CD4-positive, alpha-beta T cell treated with Interleukin-17A for 1 hour (primary cell): ENCODE data around the gene CYP51A1.
"Not testable (repeated sequence)": the region's sequence is repeated elsewhere in the genome, so short reads cannot be mapped to it uniquely, and the experiment has no call there.

ENCODE experiments used
- DNase-seq: peaks from one replicate; pipeline ENCODE4 v3.0.0-alpha.2; 2020

Gene CYP51A1

GRCh38 chr7:92121681-92122080 is 12.6 kb downstream of the CYP51A1 start:
- DNase-seq = no peak

DNA sequence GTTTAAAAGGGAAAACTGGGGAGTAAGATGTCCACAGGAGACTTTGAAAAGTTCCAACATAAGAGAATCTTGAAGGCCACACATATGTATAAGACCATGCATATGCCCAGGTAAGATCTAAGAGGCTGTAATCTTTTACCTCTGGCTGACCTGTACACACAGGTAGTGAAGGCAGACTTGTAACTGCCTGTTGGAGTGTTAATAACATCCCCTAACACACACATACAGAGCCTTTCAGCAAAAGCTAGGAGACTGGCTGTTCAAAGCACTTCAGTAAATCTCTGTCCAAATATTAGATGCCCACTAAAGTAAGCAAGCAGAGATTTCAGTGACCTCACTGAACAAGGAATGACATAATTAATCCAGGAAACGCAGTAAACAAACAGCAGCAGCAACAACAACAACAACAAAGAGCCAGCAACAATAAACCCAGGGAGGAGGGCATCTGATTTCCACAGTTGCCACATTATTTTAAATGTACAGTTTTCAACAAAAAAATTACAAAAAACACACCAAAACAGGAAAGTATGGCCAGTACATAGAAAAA is 15.0 kb downstream of the CYP51A1 start:
- DNase-seq = no peak

DNA sequence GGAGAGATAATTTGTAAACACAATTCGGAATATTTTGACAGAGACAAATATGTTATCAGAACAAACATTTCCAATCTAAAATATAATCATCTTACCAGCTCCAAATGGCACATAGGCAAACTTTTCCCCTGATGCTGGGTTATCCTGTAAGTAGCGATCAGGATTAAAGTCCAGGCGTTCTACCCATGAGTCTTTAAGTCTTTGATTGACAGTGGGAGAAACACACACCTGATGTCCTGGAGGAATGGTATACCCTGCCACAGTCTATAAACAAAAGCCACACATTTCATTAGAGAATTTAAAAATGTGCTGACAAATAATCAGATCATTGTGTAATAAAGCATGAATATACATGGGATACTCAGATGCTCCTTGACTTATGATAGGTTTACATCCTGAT is 17.3 kb downstream of the CYP51A1 start:
- DNase-seq = no peak

GRCh38 chr7:92115821-92116220 is 18.5 kb downstream of the CYP51A1 start:
- no peak for DNase-seq

DNA sequence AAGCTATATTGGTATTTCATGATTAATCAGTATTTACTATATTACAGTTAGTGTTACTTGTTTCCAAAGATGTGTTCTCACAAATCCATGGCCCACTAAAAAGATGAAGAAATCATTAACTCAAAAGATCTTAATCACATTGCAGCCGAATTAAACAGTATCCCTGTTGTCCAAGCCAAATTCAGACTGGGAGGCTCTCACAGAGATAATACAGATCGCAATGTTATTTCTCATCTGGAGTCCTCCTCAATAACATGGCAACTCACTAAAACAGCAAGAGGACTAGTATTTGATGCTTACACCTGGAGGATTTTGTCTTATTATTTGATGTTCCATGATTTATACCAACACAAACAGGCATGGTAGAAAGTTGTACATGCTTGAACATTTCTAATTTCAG is 23.4 kb downstream of the CYP51A1 start:
- no peak for DNase-seq

DNA sequence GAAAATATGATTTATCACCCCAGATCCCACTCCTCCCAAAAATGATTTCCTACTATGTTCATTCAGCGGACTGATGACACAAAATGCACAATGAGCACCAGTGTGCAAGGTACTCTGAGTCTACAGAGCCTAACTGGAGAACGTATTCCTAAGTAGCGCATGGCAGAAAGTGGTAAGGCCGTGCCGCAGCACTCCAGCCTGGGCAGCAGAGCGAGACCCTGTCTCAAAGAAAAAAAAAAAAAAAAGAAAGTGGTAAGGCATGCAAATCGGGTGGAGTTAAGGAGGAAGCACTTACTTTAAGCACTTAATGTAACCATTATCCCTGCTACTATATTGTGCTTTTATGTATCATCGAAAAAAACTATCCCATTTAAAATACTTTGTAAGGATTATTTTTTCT is 25.5 kb downstream of the CYP51A1 start:
- no peak for DNase-seq

DNA sequence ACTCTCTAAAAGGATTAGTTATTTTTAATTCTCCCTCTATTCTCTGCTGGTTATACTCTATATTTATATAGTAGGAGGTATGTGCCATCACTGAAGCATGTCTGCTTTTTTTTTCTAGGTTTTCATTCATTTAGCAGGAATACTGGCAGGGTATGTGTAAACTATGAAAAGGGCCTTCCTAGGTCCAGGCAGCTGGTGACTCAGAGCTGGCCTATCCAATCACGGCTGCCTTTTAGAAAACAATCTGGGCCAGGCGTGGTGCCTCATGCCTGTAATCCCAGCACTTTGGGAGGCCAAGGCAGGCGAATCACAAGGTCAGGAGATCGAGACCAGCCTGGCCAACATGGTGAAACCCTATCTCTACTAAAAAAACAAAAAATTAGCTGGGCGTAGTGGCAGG is 31.4 kb downstream of the CYP51A1 start:
- DNase-seq = not testable (repeated sequence)

DNA sequence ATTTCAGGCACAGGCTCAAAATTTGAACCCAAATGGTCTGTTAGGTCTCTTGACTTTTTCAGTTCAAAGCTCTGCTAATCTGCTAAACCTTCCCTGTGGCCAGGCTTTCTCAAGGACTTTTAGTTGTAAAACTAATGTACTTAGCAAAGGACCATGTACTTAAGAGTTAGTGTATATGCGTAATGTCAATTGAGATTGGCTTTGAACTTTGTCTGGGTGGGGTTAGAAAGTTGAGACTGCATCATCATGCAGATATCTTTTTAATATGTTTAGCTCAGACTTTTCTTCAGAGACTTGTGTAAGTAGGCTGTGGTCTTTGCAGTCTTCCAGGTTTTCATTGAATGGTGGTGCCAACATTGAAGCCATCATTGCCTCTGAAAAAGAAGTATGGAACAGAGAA is 33.7 kb downstream of the CYP51A1 start:
- no peak for DNase-seq

DNA sequence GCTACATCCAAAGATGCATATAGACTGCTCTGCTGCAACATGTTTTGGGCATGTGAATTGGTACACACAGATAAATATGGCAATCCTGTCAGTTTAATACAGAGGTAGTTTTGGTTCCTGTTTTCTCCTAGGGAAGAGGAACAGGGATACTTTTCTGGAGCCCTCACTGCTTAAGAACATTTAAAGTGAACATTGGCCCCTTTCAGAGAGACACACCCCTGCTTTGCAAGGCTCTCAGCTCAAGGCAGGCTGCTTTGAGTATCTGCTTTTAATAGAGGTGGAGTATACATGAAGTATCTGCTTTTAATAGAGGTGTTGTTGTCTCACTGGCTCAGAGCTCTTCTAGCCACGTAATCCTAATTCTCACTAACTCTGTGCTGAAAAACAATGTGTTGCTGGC is 38.9 kb downstream of the CYP51A1 start:
- DNase-seq = no peak

- DNase-seq = no peak
Observed at GRCh38 chr7:92092210-92092609, 42.1 kb downstream of the CYP51A1 start.

DNA sequence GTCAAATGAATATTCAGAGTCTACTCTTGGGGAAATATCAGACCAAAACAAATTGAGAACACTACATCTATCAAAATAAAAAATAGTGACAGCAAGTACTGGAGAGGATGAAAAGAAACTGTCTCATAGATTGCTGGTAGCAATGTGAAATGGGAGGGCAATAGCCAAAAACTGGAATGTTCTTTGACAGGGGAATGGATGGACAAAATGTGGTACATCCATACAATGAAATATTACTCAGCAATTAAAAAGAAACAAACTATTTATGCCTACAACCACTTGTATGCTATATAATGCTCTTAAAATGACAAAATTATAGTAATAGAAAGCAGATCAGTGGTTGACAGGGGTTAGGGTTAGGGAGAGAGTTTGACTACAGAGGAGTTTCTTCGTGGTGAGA is 46.0 kb downstream of the CYP51A1 start:
- DNase-seq = no peak

- not testable (repeated sequence) for DNase-seq
Observed at GRCh38 chr7:92083922-92084321, 50.4 kb downstream of the CYP51A1 start.

DNA sequence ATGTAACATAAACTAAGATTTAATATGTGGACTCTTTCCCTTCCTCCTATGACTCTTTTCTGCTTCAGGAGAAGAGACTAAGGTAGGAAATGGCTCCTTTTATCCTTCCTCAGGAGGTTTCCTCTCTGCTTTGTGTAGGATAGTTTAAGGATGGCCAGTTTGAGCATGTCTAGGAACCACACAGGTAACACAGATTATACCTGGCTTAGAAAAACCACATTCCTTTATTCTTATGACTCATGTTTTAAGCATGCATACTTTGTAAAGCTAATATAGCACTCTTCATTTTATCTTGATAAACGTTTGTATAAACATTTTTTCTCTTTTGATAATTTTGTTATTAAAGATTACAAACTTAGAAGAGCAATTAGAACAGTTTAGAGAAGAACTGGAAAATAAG is 57.8 kb downstream of the CYP51A1 start:
- DNase-seq = no peak

GRCh38 chr7:92075455-92076158 is 58.7 kb downstream of the CYP51A1 start:
- no peak for DNase-seq

GRCh38 chr7:92072708-92073107 is 61.6 kb downstream of the CYP51A1 start:
- no peak for DNase-seq

GRCh38 chr7:92072121-92072520 is 62.2 kb downstream of the CYP51A1 start:
- DNase-seq = no peak

DNA sequence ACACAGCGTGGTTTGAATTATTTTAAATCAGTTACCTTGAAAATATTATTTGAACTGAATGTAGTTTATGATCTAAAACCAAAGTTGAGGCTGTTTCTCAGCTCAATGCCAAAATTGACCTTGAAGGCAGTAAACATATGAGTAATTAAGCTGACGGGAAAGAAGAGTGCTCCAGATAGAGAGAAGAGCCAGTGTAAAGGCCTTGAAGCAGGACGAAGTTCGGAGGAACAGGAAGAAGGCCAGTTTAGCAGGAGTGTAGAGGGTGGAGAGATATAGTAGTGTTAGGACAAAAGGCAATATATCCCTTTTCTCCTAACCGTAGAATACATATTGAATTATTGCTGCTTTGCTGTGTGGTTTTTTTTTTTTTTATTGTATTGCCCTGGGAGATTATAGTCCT is 63.2 kb downstream of the CYP51A1 start:
- DNase-seq = no peak

DNA sequence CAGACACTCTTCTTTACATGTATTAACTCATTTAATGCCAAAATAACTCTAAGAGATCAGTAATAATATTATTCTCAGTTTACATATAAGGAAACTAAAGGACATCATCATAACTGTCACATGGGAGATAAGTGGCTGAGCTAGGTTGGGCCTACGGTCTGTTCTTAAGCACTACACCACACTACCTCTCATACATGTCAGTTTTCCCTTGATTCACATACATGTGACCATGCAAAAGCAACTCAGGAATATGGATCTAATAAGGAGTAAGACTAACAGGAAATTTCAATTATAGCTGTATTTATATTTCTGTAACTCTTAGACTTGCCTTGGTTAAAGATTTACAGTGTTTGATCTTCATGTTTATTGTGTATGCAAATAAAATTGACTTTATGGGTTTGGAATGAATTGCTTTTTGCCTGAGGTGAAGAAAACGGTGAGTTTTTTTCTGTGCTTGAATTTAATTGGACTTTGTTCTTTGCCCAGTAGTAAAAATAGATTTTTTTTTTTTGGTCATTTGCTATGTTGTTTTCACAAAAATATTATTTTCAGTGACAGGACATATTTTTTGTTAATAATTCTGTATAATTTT is 69.7 kb downstream of the CYP51A1 start:
- DNase-seq = no peak
